ENCODE data around the gene TNN.
"Not testable (repeated sequence)": the region's sequence is repeated elsewhere in the genome, so short reads cannot be mapped to it uniquely, and the experiment has no call there.

Gene TNN

GRCh38 chr1:175072099-175072951 is 4.7 kb downstream of the TNN start:
- DNase-seq = no peak

- no peak for DNase-seq
Measured at GRCh38 chr1:175073061-175073460, 5.4 kb downstream of the TNN start.

- no peak for DNase-seq
Measured at GRCh38 chr1:175073633-175074032, 6.0 kb downstream of the TNN start.

DNA sequence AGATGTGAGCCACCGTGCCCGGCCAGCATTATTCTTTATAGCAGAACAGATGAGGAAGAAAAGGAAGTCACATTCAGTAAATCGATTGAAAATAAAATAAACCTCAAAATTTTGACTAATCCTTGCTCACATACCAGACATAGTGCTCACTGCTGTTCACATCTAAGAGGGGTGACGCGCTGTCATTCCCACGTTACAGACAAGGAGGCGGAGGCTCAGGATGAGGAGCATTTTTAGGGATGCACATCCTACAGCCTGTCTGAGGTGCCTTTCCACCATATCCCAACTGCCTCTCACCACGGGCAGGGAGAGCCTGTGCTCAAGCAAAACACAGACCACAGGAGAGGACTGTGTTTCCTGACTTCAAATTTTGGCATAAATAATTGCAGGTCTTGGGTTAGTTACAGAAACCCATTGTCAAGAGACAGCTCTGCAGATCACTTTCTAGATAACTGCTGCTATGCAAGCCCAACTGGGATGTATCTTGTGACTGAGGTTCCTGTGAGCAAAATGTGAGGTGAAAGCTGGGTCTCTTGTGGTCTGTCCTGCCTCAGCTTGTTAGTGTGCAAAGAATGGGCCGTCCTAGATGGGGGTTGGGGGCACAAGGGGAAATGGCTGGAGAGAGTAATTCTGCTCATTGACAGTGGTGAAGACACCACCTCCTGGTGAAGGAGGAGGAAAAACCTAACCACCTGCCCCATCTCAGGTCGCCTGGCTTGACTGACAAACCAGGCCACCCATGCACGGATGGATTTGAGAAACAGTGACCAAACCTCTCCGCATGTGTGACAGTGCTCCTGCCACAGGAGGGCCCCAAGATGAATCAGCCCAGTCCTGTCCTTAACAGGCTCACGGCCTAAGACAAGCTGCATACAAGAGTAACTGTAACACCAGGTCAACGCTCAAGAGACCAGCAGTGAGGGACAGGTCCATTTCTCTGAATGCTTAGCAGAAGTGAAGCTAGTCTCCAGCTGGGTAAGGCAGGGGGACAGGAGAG is 8.2 kb downstream of the TNN start:
- no peak for DNase-seq

DNA sequence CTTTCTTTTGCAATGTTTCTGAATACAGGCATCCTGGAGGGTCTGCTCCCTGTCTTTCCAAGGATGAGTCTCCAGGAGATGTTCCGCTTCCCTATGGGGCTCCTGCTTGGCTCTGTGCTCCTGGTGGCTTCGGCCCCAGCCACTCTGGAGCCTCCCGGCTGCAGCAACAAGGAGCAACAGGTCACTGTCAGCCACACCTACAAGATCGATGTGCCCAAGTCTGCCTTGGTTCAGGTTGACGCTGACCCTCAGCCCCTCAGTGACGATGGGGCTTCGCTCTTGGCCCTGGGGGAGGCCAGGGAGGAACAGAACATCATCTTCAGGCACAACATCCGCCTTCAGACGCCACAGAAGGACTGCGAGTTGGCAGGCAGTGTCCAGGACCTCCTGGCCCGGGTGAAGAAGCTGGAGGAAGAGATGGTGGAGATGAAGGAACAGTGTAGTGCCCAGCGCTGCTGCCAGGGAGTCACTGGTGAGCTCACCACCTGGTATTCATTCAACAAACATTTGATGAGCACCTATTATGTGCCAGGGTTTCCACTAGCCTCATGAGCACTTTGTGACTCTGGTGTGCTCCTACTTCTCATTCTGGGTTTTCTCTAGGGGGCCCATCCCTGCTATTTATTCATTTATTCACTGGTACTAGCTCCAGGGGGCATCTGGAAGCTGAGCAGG is 9.9 kb downstream of the TNN start:
- DNase-seq = no peak

DNA sequence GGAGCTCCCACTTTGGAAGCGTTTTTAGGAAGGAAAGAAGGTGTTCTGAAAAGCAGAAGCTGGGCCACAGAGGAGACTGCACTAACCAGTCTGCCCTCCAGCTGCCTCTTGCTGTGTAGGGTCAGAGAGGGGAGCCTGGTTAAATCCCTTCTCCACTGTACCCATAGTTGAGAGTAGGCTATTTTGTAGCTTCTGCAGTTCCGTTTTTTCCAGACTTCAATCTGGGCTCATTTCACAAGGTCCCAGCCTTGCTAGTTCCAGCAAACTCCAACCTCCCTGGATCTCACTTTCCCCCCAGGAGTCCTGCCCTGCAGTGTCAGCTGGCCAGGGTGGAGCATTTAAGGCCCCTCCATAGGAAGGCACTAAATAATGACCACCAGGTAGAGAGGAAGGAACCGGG is 11.0 kb downstream of the TNN start:
- DNase-seq = no peak

DNA sequence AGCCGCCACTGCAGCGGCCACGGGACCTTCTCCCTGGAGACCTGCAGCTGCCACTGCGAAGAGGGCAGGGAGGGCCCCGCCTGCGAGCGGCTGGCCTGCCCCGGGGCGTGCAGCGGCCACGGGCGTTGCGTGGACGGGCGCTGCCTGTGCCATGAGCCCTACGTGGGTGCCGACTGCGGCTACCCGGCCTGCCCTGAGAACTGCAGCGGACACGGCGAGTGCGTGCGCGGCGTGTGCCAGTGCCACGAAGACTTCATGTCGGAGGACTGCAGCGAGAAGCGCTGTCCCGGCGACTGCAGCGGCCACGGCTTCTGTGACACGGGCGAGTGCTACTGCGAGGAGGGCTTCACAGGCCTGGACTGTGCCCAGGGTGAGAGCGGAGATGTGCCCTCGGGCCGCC is 11.7 kb downstream of the TNN start:
- DNase-seq = no peak

GRCh38 chr1:175080030-175080429 is 12.4 kb downstream of the TNN start:
- no peak for DNase-seq

- DNase-seq = no peak
Measured at GRCh38 chr1:175081983-175082382, 14.3 kb downstream of the TNN start.

DNA sequence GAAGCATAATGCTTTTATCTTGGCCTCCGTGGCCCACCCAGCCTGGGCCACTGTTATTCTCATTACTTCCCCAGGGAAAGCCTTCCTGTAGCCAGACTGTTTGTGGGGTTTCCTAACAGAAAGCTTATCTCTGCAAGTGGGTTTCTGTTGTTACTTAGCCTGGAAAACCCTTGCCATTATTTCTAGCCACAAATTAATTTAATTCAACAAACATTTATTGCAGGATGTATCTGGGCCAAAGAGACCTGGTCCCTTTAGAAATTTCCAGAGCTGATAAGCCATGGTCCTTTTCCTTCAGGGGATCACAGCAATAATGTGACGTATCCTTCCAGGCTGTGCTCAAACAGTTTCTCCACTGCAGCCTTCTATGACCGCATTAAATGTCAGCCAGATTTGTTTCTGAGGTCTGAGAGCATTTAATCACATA is 20.9 kb downstream of the TNN start:
- no peak for DNase-seq

DNA sequence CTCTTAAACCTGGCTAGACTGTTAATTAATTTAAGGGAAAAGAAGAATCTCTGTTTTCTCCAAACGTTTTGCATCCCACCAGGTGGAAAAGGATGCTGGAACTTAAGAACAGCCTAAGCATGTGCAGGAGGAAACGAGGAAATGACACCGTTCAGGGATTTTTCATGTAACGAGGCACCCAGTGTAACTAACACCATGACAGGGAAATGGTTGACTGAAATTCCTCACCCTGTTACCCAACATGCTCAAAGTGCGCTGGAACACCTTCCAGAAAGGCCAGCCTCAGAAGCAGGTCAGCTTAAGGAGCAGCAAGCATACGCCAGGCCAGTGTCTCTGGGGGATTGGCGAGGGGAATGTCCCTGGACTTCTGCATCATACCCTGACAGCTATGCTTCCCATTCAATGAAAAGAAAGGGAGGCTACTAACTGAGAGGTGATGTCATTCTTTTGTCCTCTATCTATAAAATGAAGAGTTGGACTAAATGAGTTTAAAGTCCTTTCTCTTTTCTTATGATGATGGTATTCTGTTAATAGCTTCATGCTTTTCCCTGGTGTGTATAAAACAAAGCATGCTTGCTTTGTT is 21.6 kb downstream of the TNN start:
- no peak for DNase-seq

GRCh38 chr1:175090780-175091179 is 23.1 kb downstream of the TNN start:
- no peak for DNase-seq

DNA sequence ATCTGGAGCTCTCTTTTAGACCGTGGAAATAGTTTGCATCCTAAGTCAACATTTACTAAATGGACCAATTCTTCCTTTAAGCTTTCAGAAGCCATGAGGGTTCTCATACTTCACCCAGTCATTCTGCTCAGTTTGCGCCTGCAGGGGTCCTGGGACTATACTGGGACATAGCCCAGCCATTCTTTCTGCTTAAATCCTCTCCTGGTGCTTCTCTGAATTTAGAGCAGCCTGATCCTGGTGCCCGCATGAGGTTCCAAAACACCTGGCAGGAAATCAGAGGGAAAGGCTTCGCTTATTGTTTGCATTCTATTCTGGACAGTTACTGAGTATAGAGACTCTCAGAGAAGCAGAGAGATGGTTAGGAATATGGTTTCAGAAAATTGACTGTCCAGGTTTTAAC is 27.0 kb downstream of the TNN start:
- DNase-seq = no peak

DNA sequence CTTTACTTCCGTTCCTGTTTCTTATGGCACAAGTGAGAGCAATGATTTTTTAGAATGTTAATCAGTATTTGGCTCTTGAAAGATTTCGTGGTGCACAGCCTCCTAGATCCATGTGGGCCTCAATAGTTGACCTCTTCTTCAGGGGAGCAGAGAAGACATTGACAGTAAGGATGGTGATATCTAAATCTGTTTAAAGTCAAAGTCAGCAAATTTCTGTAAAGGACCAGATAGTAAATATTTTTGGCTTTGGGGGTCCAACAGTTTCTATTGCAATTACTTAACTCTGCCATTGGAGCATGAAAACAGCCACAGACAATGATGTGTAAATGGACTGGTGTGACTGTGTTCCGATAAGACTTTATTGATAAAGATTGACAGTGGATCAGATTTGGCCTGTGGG is 27.4 kb downstream of the TNN start:
- DNase-seq = no peak

GRCh38 chr1:175095978-175096607 is 28.5 kb downstream of the TNN start:
- no peak for DNase-seq

- no peak for DNase-seq
Measured at GRCh38 chr1:175097361-175097760, 29.7 kb downstream of the TNN start.

GRCh38 chr1:175099916-175100315 is 32.3 kb downstream of the TNN start:
- no peak for DNase-seq

GRCh38 chr1:175102166-175102565 is 34.5 kb downstream of the TNN start:
- DNase-seq = not testable (repeated sequence)

DNA sequence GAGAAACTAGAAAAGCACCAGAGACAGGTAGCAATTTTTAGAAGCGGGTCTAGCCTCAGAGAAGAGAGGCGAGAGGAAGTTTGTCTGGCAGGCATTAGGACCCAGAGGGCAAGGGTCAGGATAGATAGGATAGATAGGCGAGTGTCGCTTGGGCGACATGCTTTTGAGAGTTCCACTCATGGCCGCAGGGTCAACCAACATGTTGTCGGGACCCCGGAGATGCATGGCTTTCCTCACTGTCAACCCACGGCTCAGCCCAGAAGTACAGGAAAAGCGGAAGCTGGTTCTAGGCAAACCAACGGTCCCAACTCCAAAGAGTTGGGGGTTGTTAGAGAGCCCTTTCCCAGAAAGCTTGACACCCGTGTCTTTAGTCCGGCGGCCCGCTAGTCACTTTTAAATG is 38.9 kb downstream of the TNN start:
- not testable (repeated sequence) for DNase-seq

DNA sequence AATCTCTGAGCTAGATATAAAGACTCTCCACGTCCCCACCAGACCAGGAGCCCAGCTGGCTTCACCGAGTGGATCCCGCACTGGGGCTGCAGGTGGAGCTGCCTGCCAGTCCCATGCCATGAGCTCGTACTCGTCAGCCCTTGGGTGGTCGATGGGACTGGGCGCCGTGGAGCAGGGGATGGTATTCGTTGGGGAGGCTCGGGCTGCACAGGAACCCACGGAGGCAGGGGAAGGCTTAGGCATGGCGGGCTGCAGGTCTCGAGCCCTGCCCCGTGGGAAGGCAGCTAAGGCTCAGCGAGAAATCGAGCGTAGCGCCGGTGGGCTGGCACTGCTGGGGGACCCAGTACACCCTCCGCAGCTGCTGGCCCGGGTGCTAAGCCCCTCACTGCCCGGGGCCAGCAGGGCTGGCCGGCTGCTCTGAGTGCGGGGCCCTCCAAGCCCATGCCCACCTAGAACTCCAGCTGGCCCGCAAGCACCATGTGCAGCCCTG is 40.7 kb downstream of the TNN start:
- not testable (repeated sequence) for DNase-seq

- no peak for DNase-seq
Measured at GRCh38 chr1:175114996-175115395, 47.4 kb downstream of the TNN start.

DNA sequence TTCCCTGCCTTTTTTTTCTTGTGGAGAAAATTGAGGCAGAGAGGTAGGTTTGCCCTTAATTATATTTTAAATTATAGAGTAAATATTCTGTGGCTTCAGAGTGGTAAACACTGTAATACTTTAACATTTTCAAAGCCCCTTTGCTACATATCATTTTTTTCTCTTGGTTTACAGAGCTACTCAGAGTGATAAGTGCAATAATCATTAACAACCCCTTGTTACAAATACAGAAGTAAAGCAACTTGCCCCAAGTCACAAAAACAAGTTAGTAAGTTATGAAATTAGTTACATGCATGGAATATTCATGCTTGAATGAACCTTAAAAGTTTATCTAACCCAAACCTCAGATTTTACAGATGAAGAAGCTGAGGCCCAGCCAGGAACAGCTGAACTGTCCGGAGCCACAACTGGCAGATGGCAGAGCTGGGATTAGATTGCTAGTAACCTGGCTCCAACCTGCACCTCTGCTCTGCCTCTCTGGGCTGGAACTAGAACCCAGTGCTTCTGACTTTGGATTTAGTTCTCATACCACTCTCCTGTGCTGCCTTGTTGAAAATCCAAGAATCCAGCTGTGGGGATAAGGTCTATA is 48.7 kb downstream of the TNN start:
- no peak for DNase-seq

Measured in NCI-H524 treated with DMSO at 0.1 percent for 48 hours (cell line).